ENCODE results near the gene IL10RB.

DNA sequence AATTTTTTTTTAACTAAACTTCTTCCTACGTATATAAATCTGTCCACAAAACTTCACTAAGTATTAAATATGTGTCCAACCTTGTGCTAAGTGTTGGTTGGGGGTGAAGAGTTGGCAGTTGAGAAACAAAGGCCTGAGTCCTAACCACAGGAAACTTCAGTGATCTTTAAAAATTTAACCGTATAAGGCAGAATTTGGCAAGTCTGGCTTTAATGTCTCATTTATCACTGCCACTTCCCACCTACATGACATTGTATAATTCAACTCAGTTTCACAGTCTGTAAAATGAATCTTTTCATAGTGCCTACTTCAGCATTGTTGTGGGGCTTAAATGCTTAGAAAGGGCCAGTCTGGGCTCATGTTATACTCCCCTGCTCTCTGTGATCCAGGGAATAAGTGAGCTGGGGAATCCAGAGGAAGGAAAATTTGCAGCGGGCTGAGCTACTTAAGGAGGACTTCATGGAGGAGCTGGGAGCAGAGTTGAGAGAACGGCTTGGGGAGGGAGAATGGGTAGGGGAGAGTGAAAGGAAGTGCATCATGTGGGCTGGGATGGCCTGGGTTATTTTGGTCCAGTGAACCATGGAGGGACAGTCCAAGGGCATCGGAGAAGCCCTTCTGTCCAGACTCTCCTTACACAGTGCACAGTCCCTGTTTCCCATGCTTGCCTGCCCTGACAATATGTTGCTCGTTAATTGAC lies 21.9 kb upstream of the IL10RB start:
- TF ChIP-seq, protein P1, sequence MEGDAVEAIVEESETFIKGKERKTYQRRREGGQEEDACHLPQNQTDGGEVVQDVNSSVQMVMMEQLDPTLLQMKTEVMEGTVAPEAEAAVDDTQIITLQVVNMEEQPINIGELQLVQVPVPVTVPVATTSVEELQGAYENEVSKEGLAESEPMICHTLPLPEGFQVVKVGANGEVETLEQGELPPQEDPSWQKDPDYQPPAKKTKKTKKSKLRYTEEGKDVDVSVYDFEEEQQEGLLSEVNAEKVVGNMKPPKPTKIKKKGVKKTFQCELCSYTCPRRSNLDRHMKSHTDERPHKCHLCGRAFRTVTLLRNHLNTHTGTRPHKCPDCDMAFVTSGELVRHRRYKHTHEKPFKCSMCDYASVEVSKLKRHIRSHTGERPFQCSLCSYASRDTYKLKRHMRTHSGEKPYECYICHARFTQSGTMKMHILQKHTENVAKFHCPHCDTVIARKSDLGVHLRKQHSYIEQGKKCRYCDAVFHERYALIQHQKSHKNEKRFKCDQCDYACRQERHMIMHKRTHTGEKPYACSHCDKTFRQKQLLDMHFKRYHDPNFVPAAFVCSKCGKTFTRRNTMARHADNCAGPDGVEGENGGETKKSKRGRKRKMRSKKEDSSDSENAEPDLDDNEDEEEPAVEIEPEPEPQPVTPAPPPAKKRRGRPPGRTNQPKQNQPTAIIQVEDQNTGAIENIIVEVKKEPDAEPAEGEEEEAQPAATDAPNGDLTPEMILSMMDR (IDR thresholded peaks at IDR 0.05): no peak
- no peak for TF ChIP-seq POLR2A (IDR thresholded peaks at IDR 0.05)

Measured in uterus (tissue), 2 donors.